NCI-H2081 treated with DMSO at 0.1 percent for 48 hours (cell line): Measurements from ENCODE around the gene S100Z.
"Not testable (repeated sequence)": the region's sequence is repeated elsewhere in the genome, so short reads cannot be mapped to it uniquely, and the experiment has no call there.

Source experiments
- DNase-seq: peaks from one replicate; lab custom pipeline; 2025; lab: John Stamatoyannopoulos, UW

S100Z gene

DNA sequence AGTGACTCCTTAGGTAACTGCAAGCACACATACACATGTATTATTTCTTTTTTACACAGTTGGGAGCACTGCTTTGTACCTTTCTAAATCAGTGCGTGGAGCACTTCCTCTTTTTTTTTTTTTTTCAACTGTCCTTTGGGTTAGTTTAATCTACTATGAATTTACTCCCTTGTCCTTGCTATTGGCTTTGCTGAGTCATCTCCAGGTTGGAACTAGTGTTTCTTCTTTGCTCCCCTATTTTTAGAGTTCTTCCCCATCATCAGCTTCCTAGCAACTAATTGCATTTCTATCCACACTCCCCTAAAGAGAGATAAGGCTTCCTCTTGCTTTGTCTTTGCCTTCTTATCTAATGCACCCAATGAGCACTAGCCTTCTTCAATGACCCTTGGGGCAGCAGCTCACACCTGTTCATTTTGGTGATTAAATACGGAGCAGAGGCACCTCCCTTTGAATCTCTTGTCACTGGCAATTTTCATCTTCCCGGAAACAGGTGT lies 24.3 kb downstream of the S100Z start:
- DNase-seq, result peak; percentile 28

DNA sequence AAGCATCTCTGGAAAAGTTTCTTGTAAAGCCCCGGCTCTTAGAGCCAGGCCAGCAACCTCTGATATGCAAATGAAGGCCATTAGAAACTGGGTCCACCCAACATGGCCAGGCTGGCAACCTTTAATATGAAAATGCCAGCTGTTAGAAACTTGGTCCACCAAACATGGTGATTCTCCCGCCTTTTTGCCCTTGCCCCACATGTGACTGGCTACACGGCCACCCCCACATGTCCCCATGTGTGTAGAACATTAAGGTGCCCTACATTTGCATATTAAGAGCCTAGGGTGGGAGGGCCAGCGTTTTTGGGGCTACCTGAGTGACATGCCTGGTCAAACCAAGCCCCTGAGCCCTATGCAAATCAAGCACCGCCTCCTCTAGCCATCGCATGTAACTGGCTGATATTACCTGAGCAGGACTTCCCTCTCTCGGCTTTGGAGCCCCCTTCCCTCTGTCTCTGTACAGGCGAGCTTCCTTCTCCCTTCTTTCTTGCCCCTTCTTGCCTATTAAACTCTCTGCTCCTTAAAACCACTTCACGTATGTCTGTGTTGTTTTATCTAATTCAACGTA lies 39.0 kb downstream of the S100Z start:
- DNase-seq, result no peak

DNA sequence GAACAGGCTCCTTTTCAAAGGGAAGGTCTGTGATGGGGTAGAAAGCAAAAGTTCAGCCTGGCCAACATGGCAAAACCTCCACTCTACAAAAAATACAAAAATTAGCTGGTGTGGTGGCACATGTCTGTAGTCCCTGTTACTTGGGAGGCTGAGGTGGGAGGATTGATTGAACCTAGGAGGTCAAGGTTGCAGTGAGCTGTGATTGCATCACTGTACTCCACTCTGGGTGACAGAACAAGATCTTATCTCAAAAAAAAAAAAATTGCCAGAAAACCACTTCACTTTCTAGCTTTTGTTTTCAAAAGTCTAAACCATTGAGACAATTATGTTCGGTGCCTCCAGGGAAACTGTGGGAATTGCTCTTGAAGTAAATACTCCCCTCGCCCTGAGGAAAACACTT lies 43.5 kb downstream of the S100Z start:
- no peak for DNase-seq

DNA sequence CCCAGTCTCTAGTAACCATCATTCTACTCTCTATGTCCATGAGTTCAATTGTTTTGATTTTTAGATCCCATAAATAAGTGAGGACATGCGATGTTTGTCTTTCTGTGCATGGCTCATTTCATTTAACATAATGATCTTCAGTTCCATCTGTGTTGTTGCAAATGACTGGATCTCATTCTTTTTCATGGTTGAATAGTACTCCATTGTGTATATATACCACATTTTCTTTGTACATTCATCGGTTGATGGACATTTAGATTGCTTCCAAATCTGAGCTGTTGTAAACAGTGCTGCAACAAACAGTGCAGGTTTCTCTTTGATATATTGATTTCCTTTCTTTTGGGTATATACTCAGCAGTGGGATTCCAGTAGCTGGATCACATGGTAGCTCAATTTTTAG lies 46.4 kb downstream of the S100Z start:
- DNase-seq, result no peak

DNA sequence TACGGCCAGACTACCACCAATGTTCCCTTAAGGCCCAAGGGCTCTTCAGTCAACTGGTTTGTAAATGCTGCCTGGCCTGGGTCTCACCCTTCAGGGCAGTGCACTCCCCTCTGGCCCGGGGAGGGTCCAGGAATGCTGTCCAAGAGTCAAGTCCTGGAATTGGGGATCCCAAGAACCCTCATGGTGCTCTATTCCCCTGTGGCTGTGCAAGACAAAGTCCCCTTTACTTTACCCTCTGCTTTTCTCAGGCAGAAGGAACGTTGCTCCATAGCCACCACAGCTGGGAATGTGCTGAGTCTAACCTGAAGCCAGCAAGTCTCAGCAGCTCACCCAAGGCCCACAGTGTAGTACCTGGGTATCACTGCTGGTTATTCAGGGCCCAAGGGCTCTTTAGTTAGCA lies 51.7 kb downstream of the S100Z start:
- no peak for DNase-seq

DNA sequence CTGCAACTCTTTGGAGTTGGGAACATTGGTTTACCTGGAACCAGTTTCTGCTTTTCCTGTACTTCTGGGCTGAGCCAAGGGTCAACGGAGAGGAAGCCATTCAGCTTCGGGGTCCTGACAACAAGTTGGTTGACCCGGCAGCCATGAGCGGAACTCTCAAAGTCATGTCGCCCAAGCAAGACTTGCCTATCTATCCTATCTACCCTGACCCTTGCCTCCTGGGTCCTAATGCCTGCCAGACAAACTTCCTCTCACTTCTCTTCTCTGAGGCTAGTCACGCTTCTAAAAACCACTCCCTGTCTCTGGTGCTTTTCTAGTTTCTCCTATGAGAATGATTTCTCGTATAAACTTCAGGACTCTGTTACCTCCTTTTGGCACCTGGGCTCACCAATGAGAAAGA lies 58.4 kb downstream of the S100Z start:
- DNase-seq, result no peak

DNA sequence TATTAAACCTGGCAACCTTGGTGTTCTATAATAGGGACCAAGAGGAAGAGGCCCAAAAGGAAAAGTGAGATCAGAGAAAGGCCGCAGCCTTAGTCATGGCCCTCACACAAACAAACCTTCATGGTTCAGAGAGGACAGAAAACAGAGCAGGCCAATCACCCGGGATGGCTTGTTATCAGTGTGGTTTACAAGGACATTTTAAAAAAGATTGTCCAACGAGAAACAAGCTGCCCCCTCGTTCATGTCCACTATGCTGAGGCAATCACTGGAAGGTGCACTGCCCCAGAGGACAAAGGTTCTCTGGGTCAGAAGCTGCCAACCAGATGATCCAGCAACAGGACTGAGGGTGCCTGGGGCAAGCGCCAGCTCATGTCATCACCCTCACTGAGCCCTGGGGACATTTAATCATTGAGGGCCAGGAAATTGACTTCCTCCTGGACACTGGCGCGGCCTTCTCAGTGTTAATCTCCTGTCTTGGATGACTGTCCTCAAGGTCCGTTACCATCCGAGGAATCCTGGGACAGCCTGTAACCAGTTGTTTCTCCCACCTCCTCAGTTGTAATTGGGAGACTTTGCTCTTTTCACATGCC lies 60.6 kb downstream of the S100Z start:
- not testable (repeated sequence) for DNase-seq

DNA sequence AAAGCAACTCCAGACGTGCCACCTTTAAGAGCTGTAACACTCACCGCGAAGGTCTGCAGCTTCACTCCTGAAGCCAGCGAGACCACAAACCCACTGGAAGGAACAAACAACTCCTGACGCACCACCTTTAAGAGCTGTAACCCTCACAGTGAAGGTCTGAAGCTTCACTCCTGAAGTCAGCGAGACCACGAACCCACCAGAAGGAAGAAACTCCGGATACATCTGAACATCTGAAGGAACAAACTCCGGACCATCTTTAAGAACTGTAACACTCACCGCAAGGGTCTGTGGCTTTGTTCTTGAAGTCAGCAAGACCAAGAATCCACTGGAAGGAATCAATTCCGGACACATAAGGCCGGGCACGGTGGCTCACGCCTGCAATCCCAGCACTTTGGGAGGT lies 64.9 kb downstream of the S100Z start:
- not testable (repeated sequence) for DNase-seq

DNA sequence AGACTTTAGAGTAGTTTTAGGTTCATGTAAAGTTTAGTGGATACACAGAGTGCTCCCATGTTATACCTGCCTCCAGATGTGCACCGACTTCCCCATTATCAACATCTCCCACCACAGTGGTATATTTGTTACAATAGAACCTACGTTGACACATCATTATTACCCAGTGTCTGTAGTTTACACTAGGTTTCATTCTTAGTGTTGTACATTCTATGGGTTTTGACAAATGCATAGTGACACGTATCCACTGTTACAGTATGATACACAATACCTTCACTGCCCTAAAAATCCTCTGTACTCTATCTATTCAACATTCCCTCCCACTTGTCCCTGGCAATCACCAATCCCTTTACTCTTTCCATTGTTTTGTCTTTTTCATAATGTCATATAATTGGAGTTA lies 68.7 kb downstream of the S100Z start:
- DNase-seq, result no peak

DNA sequence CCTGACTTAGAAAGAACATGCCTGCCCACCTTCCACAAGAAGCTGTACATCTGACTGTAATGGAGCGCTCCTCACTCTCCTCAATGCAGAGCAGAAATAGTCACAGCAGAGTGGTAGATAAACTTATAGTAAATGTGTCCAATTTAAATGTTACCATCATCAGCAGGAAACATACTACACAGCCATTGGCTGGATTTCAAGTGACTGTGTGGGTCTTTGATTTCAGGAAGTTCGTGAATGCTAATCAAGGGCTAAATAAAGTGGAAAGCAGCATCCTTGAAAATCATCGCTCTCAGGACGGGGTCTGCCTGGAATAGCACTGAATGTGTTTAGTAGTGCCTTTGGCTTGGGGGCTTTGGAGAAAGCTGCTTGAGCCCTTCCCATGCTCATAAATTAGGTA lies 70.7 kb downstream of the S100Z start:
- DNase-seq, result no peak

DNA sequence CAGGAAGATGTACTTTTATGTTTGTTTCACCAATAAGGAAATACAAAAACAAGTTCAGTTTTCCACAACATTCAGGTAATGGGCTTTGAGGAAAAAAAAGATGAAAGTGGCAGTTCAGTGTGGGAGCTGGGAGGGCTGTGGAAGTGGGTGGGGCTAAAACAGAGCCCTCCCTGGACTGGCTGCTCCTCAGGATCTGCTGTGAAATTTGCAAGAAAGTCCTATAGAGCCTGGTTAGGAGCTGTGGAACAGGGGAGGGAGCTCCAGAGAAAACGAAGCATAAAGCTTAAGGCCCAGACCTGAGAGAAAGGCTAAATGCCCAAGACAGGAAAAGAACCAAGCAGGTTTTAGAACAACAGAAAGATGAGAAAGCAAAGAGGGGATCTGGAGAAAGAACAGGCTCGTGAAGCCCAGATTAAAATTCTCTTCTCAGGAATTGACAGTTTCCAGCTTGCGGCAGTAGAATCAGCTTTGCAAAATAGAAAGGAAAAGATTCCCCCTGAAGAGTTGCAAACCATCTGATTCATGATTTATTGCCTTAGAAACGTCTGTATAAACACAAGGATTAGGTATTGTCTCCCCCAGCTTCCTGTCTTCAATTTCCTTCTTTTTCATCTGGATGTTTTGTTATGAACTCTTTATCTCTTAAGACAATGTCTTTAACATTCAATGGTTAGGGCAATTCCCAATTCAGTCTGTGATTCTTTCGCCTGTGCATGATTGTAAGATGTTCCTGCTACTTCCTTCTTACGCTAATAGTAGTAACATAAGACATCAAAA lies 76.7 kb downstream of the S100Z start:
- no peak for DNase-seq

DNA sequence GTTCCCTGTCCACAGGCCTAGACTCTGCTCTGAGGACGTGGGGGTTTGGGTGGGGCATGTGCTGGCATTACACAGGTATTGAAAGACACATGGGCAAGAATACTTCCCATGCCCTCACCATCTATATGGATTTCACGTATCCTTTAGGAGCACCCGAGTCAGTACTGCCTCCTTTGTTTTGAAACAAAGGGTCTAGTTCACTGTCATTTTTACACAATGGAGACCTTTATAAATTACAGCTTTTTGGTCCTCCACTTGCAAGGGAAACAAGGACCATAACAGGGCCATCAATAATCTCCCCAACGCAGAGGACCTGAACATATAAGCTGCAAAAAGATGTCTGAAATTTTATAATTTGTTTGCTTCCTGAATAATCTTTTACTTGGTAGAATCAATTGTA lies 78.1 kb downstream of the S100Z start:
- no peak for DNase-seq

DNA sequence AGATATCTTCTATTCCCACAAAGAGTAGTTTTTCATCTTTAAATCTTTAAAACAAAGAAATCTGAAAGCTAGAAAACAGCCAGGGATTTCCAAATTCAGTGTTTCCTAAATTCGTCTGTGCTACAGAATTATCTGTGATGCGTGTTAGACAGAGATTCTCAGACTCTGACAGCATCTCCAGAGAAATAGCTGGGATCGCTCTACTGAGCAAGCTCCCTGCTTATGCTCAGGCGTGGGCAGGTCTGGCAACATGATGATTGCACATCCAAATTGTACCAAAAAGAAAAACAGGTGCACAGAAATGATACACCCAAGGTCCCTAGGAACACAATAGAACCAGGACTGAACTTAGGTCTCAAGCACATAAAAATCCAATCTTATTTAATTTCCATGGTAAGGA lies 80.3 kb downstream of the S100Z start:
- no peak for DNase-seq

DNA sequence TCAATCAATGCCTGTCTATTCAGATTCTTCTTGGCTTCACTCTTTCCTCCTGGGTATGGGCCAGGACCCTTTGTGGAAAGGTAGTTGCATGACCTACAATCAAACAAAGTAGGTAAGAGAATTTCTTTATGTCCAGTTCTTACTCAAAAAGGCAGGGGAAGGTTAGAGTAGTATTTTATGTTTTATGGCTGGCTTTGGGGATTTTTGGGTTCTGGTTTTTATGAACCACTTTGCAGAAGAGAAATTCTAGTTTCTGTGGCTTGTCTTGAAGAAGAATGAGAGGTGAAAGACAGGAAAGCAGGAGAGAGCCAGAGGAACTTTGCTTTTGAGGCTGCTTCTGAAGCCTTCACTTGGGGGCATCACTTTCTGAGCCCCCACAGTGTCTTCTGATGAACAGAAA lies 88.4 kb downstream of the S100Z start:
- no peak for DNase-seq

DNA sequence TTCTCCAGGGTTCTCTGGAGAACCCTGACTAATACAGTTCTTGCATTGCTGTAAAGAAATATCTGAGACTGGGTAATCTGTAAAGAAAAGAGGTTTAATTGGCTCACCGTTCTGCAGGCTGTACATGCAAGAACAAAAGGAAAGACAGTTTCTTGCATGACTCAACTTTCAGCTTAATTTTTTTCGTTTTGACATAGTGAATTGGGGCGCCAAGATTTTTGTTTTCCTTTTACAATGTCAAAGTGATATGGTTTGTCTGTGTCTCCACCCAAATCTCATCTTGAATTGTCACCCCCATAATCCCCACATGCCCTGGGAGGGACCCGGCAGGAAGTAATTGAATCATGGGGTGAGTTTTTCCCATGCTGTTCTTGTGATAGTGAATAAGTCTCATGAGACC lies 91.2 kb downstream of the S100Z start:
- DNase-seq, result no peak

DNA sequence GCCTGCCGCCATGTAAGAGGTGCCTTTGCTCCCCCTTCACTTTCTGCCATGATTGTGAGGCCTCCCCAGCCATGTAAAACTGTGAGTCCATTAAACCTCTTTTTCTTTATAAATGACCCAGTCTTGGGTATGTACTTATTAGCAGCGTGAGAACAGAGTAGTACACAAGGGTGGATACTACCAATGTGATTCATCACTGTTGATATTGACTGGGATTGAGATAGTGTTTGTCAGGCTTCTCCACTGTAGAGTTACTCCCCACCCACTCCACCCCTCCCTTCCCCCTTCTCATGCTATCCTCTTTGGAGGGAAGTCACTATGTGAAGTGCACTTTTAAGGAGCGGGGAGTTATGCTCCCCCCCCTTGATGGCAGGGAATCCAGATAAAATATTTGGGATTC lies 91.6 kb downstream of the S100Z start:
- no peak for DNase-seq

DNA sequence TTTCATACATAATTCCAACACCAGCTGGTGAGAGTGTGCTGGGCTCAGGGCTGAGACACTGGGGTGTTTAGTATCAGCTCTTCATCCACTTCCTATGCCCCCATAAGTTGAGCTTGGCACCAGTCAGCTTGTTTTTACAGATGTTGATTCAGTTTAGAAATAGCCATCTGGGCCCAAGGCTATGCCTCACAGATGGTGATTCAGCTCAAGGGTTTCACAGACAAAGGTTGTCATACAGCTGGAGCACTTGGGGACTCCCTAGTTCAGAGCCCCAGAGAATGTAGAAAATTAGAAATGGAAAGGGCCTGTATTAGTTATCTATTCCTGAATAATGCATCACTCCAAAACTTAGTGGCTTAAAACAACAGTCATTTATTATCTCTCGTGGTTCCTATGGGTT lies 92.8 kb downstream of the S100Z start:
- DNase-seq, result no peak

DNA sequence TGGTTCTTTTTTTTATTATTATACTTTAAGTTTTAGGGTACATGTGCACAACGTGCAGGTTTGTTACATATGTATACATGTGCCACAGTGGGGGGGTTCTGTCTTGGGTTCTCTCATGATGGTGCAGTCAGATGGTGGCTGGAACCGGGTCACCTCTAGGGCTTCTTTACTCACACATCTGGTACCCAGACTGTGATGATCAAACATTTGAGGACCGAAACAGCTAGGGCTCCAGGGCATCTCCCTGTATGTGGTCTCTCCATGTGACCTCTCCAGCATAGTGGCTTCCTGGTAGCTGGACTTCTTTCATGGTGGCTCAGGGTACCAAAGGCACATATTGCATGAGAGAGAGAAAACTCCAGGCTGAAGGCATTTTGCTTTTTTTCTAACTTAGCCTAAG lies 93.2 kb downstream of the S100Z start:
- DNase-seq, result no peak

DNA sequence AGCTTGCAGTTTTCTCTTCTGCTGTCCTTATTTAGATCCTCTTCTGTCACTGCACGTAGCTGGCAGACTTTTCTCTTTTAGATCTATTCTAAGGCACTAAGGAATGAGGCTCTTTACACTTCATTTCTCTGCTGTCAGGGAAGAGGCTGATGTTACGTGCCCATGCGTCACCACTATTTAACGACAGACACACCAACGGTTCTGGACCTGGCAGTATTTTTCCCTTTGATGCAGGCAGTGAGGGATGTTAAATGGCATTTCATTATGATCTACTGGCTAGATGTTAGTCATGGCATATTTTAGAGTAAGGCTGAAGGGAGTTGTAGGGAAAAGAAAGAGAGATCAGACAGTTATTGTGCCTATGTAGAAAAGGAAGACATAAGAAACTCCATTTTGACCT lies 94.8 kb downstream of the S100Z start:
- no peak for DNase-seq

DNA sequence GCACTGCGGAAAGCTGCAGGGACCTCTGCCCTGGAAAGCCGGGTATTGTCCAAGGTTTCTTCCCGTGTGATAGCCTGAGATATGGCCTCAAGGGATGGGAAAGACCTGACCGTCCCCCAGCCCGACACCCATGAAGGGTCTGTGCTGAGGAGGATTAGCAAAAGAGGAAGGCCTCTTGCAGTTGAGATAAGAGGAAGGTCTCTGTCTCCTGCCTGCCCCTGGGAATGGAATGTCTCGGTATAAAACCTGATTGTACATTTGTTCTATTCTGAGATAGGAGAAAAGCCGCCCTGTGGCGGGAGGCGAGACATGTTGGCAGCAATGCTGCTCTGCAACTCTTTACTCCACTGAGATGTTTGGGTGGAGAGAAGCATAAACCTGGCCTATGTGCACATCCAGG lies 95.4 kb downstream of the S100Z start:
- DNase-seq, result not testable (repeated sequence)

DNA sequence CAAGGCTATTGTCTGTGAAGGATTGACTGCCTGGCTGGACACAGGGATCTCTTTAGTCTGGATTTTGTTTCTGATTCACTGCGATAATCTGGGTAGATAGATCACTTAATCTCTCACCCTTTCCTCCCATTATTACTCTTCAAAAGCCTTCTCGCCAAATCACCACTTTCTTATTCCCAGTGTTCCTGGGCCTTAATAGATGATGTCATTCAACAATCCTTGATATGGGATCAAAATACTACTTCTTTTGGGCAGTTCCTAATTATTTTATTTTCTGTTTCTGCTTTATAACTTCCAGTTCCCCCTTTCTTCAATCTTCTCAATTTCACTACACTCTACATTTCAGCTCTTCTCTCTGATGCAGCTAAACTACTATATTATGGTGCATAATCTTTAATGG lies 96.3 kb downstream of the S100Z start:
- DNase-seq, result no peak

DNA sequence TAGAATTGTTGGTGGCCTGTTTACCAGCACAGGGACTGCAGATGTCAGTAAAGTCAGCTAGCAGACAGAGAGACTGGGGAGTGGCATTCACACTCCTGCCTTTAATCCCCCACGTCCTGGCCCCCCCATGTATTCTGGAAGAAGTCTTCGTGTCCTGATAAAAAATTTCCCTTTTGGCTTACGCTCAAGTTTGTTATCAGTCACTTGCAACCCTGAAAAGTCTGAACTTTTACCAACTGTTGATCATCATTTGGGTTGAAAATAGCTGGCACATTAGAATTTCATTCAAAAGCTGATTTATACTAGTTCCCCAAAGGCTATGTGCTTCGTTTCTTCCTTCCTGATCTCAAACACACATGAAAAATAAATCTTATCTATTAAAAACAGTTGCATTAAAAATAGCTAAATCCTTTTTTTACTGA lies 97.3 kb downstream of the S100Z start:
- DNase-seq, result no peak

DNA sequence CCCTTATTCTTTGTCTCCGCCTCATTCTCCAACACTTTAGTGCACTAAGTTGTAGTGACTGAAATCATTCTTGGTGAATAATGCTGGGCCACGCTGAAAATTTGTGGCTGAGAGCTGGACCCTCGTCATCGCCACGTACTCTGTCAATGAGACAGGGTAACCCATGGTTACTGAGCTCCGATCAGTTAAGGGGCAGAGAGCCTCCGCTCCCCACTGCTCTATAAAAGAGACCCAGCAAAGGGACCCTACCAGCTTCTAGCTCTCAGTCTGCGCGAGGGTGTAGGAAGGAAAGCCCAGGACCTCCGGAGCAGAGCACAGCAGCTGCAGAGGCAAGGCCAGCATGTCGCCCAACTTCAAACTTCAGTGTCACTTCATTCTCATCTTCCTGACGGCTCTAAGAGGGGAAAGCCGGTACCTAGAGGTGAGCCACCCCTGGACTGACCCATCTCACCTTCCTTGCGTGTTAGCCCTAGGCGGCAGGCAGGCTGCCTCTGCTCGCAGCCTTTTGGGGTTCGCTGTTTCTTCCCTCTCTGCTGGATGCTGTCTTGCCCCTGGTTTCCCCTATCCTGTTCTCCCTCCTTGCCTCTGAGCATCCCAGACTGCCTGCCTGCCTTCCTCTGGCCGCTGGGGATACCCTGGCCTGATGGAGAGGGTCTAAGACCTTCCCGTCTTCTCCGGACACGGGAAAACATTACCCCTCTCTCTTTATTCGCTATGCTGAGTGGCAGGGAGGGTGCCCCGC lies 103.2 kb downstream of the S100Z start, which contains the start of gene CRHBP:
CRHBP (plus strand) TSS at position 251 of the 742 bp plus-strand sequence; CDS start at position 341, 90 bp downstream.
- DNase-seq, result no peak
